Lung (tissue), 12 donors: Measurements from ENCODE around the gene MAPK12. TPM values are rescaled to one million over a fixed set of nuclear protein-coding genes. Genes with fewer than 3 reads are reported as not detected.

Source experiments
- ATAC-seq: fragments of 200-7000 bp; cut with Tn5 transposase; one replicate; pipeline ENCODE4 v1.9.1; 2020; ENCODE audit warnings: moderate number of reproducible peaks; ENCODE audit not compliant: insufficient read depth, low FRiP score
- DNase-seq, 3 donors: peaks; one replicate each; pipeline ENCODE4 v3.0.0-alpha.2; 2013 to 2017
- H3K27ac ChIP-seq, 2 donors: one replicate each; pipeline ENCODE4 v1.5.1; 2013; ENCODE audit warnings: mild to moderate bottlenecking in 2 of 2, moderate library complexity in 2 of 2, control low read depth in 1 of 2, inconsistent platforms in 1 of 2, low read depth in 1 of 2, low read length in 1 of 2
- H3K27me3 ChIP-seq, 3 donors: one replicate each; pipeline ENCODE4 v1.5.1; 2013; ENCODE audit warnings: low read length in 2 of 3; ENCODE audit not compliant: control insufficient read depth in 3 of 3, insufficient read depth in 3 of 3
- H3K36me3 ChIP-seq, 4 donors: one replicate each; pipeline ENCODE4 v1.5.1; 2013; ENCODE audit warnings: low read length in 4 of 4, mild to moderate bottlenecking in 1 of 4, moderate library complexity in 1 of 4; ENCODE audit not compliant: control insufficient read depth in 4 of 4, insufficient read depth in 4 of 4
- H3K4me1 ChIP-seq, 5 donors: one replicate each; pipeline ENCODE4 v1.5.1; 2013; ENCODE audit warnings: low read length in 5 of 5, mild to moderate bottlenecking in 2 of 5, moderate library complexity in 1 of 5; ENCODE audit not compliant: control insufficient read depth in 5 of 5, insufficient read depth in 5 of 5
- H3K4me3 ChIP-seq: one replicate; pipeline ENCODE4 v1.5.1; 2013; ENCODE audit warnings: mild to moderate bottlenecking, control low read depth, moderate library complexity
- H3K9ac ChIP-seq, 2 donors: one replicate each; pipeline ENCODE4 v1.5.1; 2013; ENCODE audit warnings: low read length in 2 of 2, control low read depth in 1 of 2; ENCODE audit not compliant: insufficient read depth in 1 of 2
- H3K9me3 ChIP-seq, 4 donors: one replicate each; pipeline ENCODE4 v1.5.1; 2013; ENCODE audit warnings: low read length in 3 of 4, mild to moderate bottlenecking in 1 of 4, moderate library complexity in 1 of 4; ENCODE audit not compliant: control insufficient read depth in 4 of 4, insufficient read depth in 3 of 4
- WGBS, 2 donors: extraction: QIAGEN DNeasy Blood & Tissue Kit; methylation state at CpG; one replicate each; pipeline ENCODE4 v1.1.7; 2013; 5-methylcytosine and 5-hydroxymethylcytosine counted together
- polyA plus RNA-seq, 2 donors: library from polyadenylated mRNA; stranded (reverse); fragments of 200-250 nt; gene quantifications; one replicate each; pipeline ENCODE4 v1.2.1, GENCODE V29; 2013
- total RNA-seq, 2 donors: library from RNA; depleted of rRNA in 1 of 2; stranded (reverse); fragments of >200 nt in 1 of 2; gene quantifications; one replicate each; pipeline ENCODE4 v1.2.1, GENCODE V29; 2014 to 2021
- TF ChIP-seq, protein P1 (sequence below): IDR thresholded peaks from 2 replicates; pipeline ENCODE4 v1.5.1; 2012; ENCODE audit warnings: mild to moderate bottlenecking; ENCODE audit errors: control extremely low read depth, extremely low read depth
- donor health status: control.
- donor health status: control.
- donor health status: Bipolar disorder and iron deficiency.
- donor health status: healthy.
- donor health status: DM: yes; HTN: yes; CAD: no.

MAPK12 gene
- total and polyA plus RNA-seq, 4 donors: 10.4 to 13.1 (median 11.9) TPM

DNA sequence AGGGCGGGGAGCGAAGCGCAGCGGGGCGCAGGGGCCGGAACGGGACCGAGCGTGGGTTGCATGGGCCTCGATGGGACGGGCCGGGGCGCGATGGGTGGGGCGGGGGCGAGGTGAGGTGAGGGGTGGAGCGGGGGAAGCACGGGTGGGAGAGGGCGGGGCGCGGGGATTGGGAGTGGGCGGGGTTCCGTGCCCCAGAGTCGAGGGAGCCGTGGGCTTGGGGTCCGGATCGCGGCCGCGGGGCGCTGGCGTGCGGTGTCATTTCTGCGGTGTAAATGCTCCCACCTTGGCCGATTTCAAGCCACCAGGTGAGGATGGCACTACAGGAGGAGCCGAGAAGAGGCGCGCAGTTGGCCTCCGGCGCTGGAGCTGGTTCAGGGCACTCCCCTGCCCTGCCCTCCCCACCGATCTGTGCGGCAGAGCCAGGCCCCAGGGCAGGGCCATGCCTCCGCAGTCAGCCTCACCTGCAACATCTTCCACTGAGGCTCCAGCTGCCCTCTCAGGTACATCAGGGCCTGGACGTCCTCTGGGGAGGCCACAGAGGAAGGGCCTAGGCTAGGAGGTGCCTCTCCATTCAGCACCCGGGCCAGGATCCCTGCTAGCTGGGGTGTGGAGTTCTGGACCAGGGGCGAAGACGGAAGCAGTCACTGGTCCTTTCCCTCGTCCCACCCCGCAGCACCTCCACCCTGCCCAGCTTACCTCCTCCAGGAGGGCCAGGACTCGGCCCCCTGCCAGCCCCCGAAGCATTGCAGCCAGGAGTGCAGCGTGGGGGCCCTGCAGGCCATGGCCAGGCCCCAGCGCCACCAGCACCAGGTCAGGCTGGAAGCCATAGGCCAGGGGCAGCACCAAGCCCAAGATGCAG lies 16.0 kb downstream of the MAPK12 start:
- WGBS, 2 donors: 15 to 16% methylated on average over 42 to 53 of the region's 53 CpGs
- DNase-seq (no peak), ATAC-seq (peak; percentile 36)
- Histone ChIP-seq H3K36me3 (peaks cover 0 to 16% (median 12%) of the 10 kb centered on the region in 4 donors), H3K9ac (peak overlapping the region; percentile 63 to 67), H3K27ac (peak overlapping the region; percentile 82 to 97), H3K9me3 (no peaks in the 10 kb centered on the region), H3K27me3 (no peaks in the 10 kb centered on the region), H3K4me3 (peak overlapping the region; percentile 71), H3K4me1 (peaks cover 8 to 47% (median 11%) of the 10 kb centered on the region in 5 donors)
- TF ChIP-seq, protein P1, sequence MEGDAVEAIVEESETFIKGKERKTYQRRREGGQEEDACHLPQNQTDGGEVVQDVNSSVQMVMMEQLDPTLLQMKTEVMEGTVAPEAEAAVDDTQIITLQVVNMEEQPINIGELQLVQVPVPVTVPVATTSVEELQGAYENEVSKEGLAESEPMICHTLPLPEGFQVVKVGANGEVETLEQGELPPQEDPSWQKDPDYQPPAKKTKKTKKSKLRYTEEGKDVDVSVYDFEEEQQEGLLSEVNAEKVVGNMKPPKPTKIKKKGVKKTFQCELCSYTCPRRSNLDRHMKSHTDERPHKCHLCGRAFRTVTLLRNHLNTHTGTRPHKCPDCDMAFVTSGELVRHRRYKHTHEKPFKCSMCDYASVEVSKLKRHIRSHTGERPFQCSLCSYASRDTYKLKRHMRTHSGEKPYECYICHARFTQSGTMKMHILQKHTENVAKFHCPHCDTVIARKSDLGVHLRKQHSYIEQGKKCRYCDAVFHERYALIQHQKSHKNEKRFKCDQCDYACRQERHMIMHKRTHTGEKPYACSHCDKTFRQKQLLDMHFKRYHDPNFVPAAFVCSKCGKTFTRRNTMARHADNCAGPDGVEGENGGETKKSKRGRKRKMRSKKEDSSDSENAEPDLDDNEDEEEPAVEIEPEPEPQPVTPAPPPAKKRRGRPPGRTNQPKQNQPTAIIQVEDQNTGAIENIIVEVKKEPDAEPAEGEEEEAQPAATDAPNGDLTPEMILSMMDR: no peak

GRCh38 chr22:50244420-50245213 lies 16.9 kb downstream of the MAPK12 start, which contains the start of gene TUBGCP6:
Gene TUBGCP6 (minus strand): TSS chr22:50245023. CDS start chr22:50244459, 564 bp downstream.
- WGBS, 2 donors: 0% methylated on average over 74 to 76 of the region's 76 CpGs
- Histone ChIP-seq H3K36me3 (peaks cover 0 to 20% (median 19%) of the 10 kb centered on the region in 4 donors), H3K27me3 (no peaks in the 10 kb centered on the region), H3K4me3 (peak within 1 kb of the TSS; percentile 71), H3K27ac (peak within 1 kb of the TSS; percentile 82 to 97), H3K9me3 (no peaks in the 10 kb centered on the region), H3K4me1 (peaks cover under 1 to 40% (median 7%) of the 10 kb centered on the region in 5 donors), H3K9ac (peak within 1 kb of the TSS; percentile 63 to 71)
- DNase-seq: peak; percentile 94 to 96 (median 94)
- peak; percentile 87 for ATAC-seq
- TF ChIP-seq, protein P1: no peak

- H3K27ac ChIP-seq: peak overlapping the region; percentile 82 to 93
- H3K4me3 ChIP-seq: peak overlapping the region; percentile 71
- H3K9me3 ChIP-seq: no peaks in the 10 kb centered on the region
- 11 to 22% methylated on average over 27 of the region's 27 CpGs for WGBS, 2 donors
- peaks cover 0 to 40% (median 7%) of the 10 kb centered on the region in 5 donors for H3K4me1 ChIP-seq
- DNase-seq (peak in 1 of 3 donors; percentile 42), ATAC-seq (no peak)
- peaks cover under 1 to 23% (median 22%) of the 10 kb centered on the region in 4 donors for H3K36me3 ChIP-seq
- TF ChIP-seq, protein P1: no peak
- H3K27me3 ChIP-seq: no peaks in the 10 kb centered on the region
- peak overlapping the region; percentile 63 to 71 for H3K9ac ChIP-seq
Observed at GRCh38 chr22:50243685-50244419, 17.6 kb downstream of the MAPK12 start.
